GM10847 (cell line): ENCODE results near the gene DOCK4.

Experiments
- POLR2A ChIP-seq: IDR thresholded peaks from 2 replicates; pipeline ENCODE4 v1.6.1; 2011; ENCODE audit not compliant: insufficient read length; ENCODE audit errors: extremely low read depth

Gene DOCK4

GRCh38 chr7:111796671-111797070 is 409.5 kb downstream of the DOCK4 start:
- TF ChIP-seq POLR2A, result no peak

DNA sequence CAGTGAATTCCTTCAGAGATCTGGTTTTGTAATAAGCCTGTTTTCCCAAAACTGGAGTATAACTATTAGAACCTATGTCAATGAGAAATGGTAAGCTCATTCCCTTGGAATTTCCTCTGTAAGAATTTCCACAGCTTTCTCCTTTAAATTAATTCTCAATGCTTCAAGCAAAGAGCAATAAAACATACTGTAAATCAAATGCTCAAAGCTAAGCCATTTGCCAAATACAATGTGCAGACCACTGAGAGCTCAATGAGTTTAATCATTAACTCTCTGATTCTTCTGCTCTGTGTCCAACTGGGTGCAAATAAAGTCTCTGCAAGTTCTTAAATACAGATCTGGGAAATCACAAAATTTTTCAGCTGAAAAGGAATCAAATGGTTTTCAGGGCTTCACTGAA is 416.3 kb downstream of the DOCK4 start:
- TF ChIP-seq POLR2A, result no peak

GRCh38 chr7:111789048-111789320 is 417.2 kb downstream of the DOCK4 start:
- TF ChIP-seq POLR2A, result no peak

- no peak for TF ChIP-seq POLR2A
Observed at GRCh38 chr7:111788286-111789047, 417.7 kb downstream of the DOCK4 start.

- no peak for TF ChIP-seq POLR2A
Observed at GRCh38 chr7:111787741-111788140, 418.5 kb downstream of the DOCK4 start.

GRCh38 chr7:111787099-111787498 is 419.1 kb downstream of the DOCK4 start:
- no peak for TF ChIP-seq POLR2A

DNA sequence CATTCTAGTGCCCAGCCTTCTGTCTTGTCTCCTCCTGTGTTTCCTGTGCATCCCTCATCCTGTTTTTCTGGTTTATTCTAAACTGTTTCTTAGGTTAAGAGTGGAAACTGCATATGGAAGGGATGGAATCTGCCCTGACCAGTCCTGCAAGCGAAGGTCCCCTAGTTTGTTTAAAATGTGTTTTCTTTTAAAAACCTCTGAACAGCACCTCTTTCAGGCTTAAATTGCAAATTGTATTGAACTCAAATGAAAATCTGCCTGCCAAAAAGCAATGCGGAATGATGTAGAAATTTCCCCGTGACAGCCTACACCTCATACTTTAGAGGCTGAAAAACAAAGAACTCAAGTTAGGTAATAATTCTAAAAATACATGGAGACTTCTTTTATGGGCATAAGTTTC is 421.1 kb downstream of the DOCK4 start:
- no peak for TF ChIP-seq POLR2A

DNA sequence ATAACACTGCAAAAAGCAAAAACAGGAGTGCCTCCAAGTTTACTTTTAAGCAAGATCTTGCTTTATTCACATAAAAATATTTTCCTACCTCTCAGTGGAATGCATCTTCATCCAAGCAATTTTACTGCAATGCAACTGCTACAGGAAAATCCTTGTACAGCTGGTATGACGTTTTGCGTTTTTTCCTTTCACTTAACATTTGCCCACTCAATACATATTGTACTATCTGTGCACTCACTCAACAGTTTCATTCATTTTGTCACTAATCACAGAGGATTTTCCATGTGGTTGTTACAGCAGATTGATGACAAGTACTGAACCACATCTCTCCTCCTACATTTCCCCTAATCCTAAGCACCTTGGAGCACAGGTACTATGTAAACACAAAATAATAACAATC is 421.9 kb downstream of the DOCK4 start:
- no peak for TF ChIP-seq POLR2A

- TF ChIP-seq POLR2A, result no peak
Observed at GRCh38 chr7:111783854-111784253, 422.3 kb downstream of the DOCK4 start.

DNA sequence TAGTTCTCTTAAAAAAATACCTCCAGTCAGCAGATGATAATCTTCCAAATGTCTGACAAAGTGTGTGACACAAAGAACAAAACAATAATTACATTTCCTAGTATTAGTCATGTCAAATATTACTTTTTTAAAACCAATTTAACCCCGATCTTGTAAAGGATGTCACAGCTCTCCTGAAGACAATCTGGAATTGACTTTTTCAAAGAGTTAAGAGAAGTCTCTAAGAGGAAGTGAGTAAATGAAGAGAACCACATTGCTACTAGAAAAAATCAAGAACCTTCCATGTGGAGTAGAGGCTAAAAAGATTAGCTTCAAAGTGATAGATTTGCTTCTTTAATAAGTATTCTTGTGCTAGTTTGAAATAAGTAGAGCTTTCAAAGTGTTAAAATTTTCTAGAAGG is 425.7 kb downstream of the DOCK4 start:
- TF ChIP-seq POLR2A, result no peak

- no peak for TF ChIP-seq POLR2A
Observed at GRCh38 chr7:111775206-111775605, 431.0 kb downstream of the DOCK4 start.

GRCh38 chr7:111772716-111773115 is 433.5 kb downstream of the DOCK4 start:
- no peak for TF ChIP-seq POLR2A

DNA sequence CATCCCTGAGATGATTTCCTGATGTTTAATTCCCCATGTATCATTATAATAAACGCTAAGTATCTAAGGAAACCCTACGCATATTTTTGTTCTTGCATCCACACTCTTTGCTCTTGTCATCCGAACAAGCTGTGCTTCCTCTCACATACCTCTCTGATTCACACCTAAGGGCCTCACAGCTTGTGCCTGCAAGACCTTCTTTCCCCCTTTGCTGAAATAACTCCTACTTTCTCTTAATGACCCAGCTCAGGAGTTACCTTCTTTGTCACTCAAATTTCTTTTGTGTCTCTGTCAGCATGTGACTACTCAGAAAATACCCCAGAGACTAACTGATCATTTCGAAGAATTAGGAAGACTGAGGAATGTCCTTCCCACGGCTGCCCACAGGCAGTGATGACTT is 434.6 kb downstream of the DOCK4 start:
- TF ChIP-seq POLR2A, result no peak

GRCh38 chr7:111770116-111770515 is 436.1 kb downstream of the DOCK4 start:
- TF ChIP-seq POLR2A, result no peak

DNA sequence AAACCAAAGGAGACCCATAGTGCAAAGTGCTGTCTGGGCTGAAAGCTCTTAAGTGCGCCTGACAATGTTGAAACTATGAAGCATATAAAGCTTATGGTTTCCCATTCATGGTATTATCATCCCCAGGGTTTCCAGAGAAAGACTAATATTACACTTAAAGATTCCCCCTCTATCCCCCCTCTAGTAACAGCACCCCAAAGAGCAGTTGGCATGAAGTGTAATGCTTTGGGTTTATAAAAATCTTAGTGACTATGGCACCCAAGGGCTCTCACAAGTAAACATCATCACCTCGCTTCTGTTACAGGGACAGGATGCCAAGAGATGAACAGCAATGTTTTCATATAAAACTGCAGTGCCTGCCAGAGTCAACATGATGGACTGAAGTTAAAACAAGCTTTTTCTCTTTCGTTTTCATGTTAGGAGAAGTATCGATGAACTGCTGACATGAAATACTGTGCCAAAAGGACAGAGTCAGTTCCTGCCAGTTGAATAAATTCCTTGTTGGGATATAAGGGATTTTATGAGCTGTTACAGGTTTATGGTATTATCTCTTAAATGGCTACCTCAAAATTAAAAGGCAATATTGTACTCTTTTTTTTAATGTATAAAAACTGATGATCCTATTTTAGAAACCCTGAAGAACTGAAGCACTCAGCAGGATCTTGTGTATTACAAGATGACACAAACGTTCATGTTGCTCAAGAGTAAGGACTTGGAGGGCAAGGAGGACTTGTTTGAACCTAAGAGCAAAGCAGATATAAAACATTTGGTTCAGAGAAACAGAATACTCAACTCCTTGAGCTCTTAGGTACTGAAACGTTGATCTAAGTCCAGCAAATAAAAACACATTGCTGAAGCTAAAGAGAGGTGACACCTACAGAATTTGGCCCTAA is 440.2 kb downstream of the DOCK4 start:
- TF ChIP-seq POLR2A, result no peak

DNA sequence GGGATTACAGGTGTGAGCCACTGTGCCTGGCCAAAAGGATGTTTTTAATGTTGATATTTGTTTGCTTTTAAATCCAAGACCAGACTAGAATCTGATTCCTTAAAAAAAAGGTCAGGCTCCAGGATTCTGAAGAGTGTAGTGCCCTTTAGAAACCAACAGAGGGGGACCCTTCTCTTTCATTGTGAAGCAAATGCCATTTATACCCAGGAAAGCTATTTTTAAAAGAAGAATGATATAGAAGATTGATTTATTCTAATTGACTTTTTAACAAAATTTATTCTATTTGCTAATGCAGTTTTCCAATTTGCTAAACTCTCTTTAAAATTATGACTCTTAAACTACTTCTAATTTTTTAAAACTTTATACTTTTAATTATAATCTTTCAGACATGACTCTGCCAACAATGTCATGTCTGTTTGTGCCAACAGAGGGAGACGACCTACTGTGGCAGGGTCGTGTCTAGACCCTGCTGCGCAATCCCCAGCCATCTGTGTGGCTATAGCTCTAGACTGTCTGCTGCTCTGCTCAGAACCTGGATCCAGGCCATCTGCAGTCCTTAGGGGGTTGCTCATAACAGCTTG is 442.9 kb downstream of the DOCK4 start:
- no peak for TF ChIP-seq POLR2A
